PC-3 (cell line): ENCODE measurements around the gene PTPN14. TPM values are rescaled to one million over a fixed set of nuclear protein-coding genes. Genes with fewer than 3 reads are reported as not detected.
"Not testable (repeated sequence)": the region's sequence is repeated elsewhere in the genome, so short reads cannot be mapped to it uniquely, and the experiment has no call there.

Experiments
- ATAC-seq: fragments of 200-7000 bp; cut with Tn5 transposase; 2 replicates; pipeline ENCODE4 v1.9.1; 2020; ENCODE audit warnings: mild to moderate bottlenecking, moderate library complexity
- BruUV-seq: library from RNA; stranded (reverse); fragments of 400-500 nt; replicated peaks from 2 replicates; lab custom pipeline; 2021; lab: Mats Ljungman, UMichigan
- CTCF ChIA-PET: fragments of 300-600 bp; sonication (Branson Sonifier 250); formaldehyde crosslinking; loops from one replicate; lab custom pipeline; 2022; ENCODE audit warnings: antibody characterized with exemption; lab: Charles Lee
- POLR2A ChIA-PET: fragments of 300-600 bp; sonication (Branson Sonifier 250); formaldehyde crosslinking; loops from one replicate; lab custom pipeline; 2022; ENCODE audit warnings: antibody characterized with exemption; ENCODE audit not compliant: unreplicated experiment; lab: Charles Lee
- DNase-seq: peaks from one replicate; pipeline ENCODE4 v3.0.0-alpha.2; 2015
- H2AFZ ChIP-seq: fragments of 300-600 bp; sonication (generic); 2 replicates; pipeline ENCODE4 v1.6.0; 2016; ENCODE audit warnings: antibody characterized with exemption, low read length
- H3F3A ChIP-seq: fragments of 300-600 bp; sonication (generic); one replicate; pipeline ENCODE4 v1.6.0; 2017; ENCODE audit warnings: antibody characterized with exemption, low read length, control low read depth, mild to moderate bottlenecking; ENCODE audit not compliant: unreplicated experiment
- H3K27ac ChIP-seq: fragments of 300-600 bp; sonication (generic); 2 replicates; pipeline ENCODE4 v1.5.1; 2016; ENCODE audit warnings: mild to moderate bottlenecking, low read length
- H3K27me3 ChIP-seq: fragments of 300-600 bp; sonication (generic); 2 replicates; pipeline ENCODE4 v1.6.1; 2016; ENCODE audit warnings: low read length, mixed read lengths
- H3K36me3 ChIP-seq: fragments of 300-600 bp; sonication (generic); 2 replicates; pipeline ENCODE4 v1.6.1; 2016; ENCODE audit warnings: low read depth, mixed run types, low read length, mixed read lengths
- H3K4me1 ChIP-seq: fragments of 300-600 bp; sonication (generic); 2 replicates; pipeline ENCODE4 v1.5.1; 2016; ENCODE audit warnings: low read length; ENCODE audit not compliant: insufficient read depth
- H3K4me2 ChIP-seq: fragments of 300-600 bp; sonication (generic); 2 replicates; pipeline ENCODE4 v1.6.0; 2016; ENCODE audit warnings: low read length
- H3K4me3 ChIP-seq: fragments of 300-600 bp; sonication (generic); 2 replicates; pipeline ENCODE4 v1.5.1; 2016; ENCODE audit warnings: mild to moderate bottlenecking, low read length, mixed read lengths
- H3K79me2 ChIP-seq: fragments of 300-600 bp; sonication (generic); 2 replicates; pipeline ENCODE4 v1.6.1; 2017; ENCODE audit warnings: low read length, mixed read lengths
- H3K9ac ChIP-seq: fragments of 300-600 bp; sonication (generic); 2 replicates; pipeline ENCODE4 v1.6.0; 2016; ENCODE audit warnings: mild to moderate bottlenecking, low read length
- H3K9me2 ChIP-seq: fragments of 300-600 bp; sonication (generic); replicated peaks from 2 replicates; pipeline ENCODE4 v1.6.1; 2016; ENCODE audit warnings: mixed run types, low read length, mixed read lengths
- H3K9me3 ChIP-seq: fragments of 300-600 bp; sonication (generic); 2 replicates; pipeline ENCODE4 v1.6.1; 2016; ENCODE audit warnings: low read length, mixed read lengths
- H4K20me1 ChIP-seq: fragments of 300-600 bp; sonication (generic); 2 replicates; pipeline ENCODE4 v1.6.1; 2016; ENCODE audit warnings: low read length, mixed read lengths
- EZH2 ChIP-seq: fragments of 300-600 bp; sonication (generic); IDR thresholded peaks from one replicate; pipeline ENCODE4 v1.6.1; 2017; ENCODE audit warnings: antibody characterized with exemption, mild to moderate bottlenecking, low read length; ENCODE audit not compliant: unreplicated experiment
- EZH2phosphoT487 ChIP-seq: fragments of 300-600 bp; sonication (generic); IDR thresholded peaks from 2 replicates; pipeline ENCODE4 v1.6.1; 2018; ENCODE audit warnings: mild to moderate bottlenecking, antibody characterized with exemption, low read length, borderline replicate concordance
- intact Hi-C: fragments of 100-400 bp; cut with micrococcal nuclease; formaldehyde crosslinking; loops from 2 replicates; pipeline ENCODE4 v1.9.0; 2023
- total RNA-seq: library from RNA; depleted of rRNA; stranded (reverse); fragments of >200 nt; gene quantifications from 2 replicates; pipeline ENCODE4 v1.2.3, GENCODE V29; 2014
- TF ChIP-seq, protein P1 (sequence below): fragments of 300-600 bp; sonication (generic); conservative IDR thresholded peaks from 2 replicates; pipeline ENCODE4 v1.5.1; 2017; ENCODE audit warnings: antibody characterized with exemption, low read depth, mild to moderate bottlenecking, low read length

The PTPN14 gene
- total RNA-seq, 1 experiment from 2014 or later = 12.6 TPM

DNA sequence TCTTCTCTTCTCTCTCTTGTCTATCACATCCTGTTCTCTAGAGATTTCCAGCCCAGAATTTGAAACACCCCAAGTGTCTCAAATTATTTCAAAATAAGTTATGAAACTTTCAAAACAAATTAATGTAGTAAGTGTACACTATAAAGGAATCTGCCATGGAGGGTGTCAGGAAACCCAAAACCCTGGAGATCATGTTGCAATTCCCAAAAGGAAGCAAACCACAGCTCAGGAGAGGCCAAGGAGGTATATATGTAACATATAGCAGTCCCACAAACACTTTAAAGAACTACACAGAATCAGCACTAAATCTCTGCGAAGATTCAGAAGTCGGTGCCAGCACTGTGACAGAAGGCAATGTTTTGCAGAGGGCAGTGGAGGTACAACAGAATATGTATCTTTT, 26.6 kb downstream of the PTPN14 start:
- Histone ChIP-seq H3K4me1 (peaks cover 36% of the 10 kb centered on the region), H3K36me3 (no peaks in the 10 kb centered on the region), H3K9me3 (no peaks in the 10 kb centered on the region), H3K4me2 (peak overlapping the region; percentile 78), H2AFZ (no peak overlapping the region), H3K27me3 (no peaks in the 10 kb centered on the region), H4K20me1 (peaks cover 30% of the 10 kb centered on the region), H3K9me2 (no peaks in the 10 kb centered on the region), H3K4me3 (peak overlapping the region; percentile 50; the same call in 1 of the 2 replicates), H3K27ac (peak overlapping the region; percentile 23), H3K79me2 (peaks cover 93% of the 10 kb centered on the region), H3F3A (no peaks in the 10 kb centered on the region), H3K9ac (no peak overlapping the region)
- ChIA-PET POLR2A (interaction anchor here (1.1 kb wide), 1 partner anchor 23 kb away, joined by 6 read pairs; no protein-coding TSS in a partner anchor), CTCF (no interaction called here)
- ATAC-seq = peak; percentile 16
- TF ChIP-seq, protein P1, sequence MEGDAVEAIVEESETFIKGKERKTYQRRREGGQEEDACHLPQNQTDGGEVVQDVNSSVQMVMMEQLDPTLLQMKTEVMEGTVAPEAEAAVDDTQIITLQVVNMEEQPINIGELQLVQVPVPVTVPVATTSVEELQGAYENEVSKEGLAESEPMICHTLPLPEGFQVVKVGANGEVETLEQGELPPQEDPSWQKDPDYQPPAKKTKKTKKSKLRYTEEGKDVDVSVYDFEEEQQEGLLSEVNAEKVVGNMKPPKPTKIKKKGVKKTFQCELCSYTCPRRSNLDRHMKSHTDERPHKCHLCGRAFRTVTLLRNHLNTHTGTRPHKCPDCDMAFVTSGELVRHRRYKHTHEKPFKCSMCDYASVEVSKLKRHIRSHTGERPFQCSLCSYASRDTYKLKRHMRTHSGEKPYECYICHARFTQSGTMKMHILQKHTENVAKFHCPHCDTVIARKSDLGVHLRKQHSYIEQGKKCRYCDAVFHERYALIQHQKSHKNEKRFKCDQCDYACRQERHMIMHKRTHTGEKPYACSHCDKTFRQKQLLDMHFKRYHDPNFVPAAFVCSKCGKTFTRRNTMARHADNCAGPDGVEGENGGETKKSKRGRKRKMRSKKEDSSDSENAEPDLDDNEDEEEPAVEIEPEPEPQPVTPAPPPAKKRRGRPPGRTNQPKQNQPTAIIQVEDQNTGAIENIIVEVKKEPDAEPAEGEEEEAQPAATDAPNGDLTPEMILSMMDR = no peak
- TF ChIP-seq EZH2 (no peak), EZH2phosphoT487 (no peak)
- intact Hi-C loops = no loop called here
- DNase-seq = peak; percentile 32
- BruUV-seq = no TSS peak

DNA sequence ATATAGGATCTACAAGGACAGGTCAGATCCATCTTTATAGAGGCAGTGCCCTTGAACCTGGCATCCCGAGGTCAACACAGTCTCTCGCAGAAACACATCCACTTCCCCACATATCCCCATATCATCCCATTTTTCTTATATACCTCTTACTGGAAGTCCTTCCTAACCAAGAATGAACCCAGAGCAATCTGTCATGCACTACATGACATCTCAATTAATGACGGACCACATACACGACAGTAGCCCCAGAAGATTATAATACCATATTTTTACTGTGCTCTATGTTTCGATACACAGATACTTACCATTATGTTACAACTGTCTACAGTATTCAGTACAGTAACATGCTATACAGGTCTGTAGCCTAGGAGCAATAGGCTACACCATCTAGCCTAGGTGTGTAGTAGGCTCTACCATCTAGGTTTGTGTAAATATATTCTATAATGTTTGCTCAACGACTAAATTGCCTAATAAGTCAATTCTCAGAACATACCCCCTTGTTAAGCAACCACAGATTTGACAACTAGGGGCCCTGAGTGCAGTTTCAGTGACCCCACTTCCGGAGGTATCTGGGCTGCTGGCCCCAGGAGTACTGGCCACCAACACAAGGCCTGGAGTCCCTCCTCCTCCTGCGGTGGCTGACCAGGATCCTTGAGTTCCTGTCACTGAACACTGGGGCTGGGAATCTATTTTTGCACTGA, 28.1 kb downstream of the PTPN14 start:
- Histone ChIP-seq H3K9ac (no peak overlapping the region), H3K4me1 (peaks cover 41% of the 10 kb centered on the region), H3K36me3 (no peaks in the 10 kb centered on the region), H3F3A (no peaks in the 10 kb centered on the region), H3K27ac (no peak overlapping the region), H3K27me3 (no peaks in the 10 kb centered on the region), H3K4me3 (no peak overlapping the region), H4K20me1 (peaks cover 40% of the 10 kb centered on the region), H3K79me2 (peaks cover 96% of the 10 kb centered on the region), H2AFZ (no peak overlapping the region), H3K9me2 (no peaks in the 10 kb centered on the region), H3K4me2 (no peak overlapping the region), H3K9me3 (no peaks in the 10 kb centered on the region)
- ChIA-PET CTCF (no interaction called here), POLR2A (no interaction called here)
- TF ChIP-seq EZH2phosphoT487 (no peak), EZH2 (no peak)
- TF ChIP-seq, protein P1 = no peak
- no peak for ATAC-seq
- intact Hi-C loops = no loop called here
- BruUV-seq = no TSS peak
- peak; percentile 19 for DNase-seq

DNA sequence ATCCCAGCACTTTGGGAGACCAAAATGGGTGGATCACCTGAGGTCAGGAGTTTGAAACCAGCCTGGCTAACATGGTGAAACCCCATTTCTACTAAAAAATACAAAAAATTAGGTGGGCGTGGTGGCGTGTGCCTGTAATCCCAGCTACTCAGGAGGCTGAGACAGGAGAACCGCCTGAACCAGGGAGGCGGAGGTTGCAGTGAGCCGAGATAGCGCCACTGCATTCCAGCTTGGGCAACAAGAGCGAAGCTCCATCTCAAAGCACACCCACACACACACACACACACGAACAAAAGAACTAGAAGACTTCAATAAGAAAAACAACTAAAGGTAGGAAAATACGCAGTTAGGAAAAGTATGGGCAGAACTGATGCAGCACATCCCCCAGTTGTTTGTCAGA, 29.9 kb downstream of the PTPN14 start:
- peaks cover 54% of the 10 kb centered on the region for H3K4me1 ChIP-seq
- peaks cover 94% of the 10 kb centered on the region for H3K79me2 ChIP-seq
- H3K36me3 ChIP-seq, DNase-seq, CTCF ChIA-PET, H3K4me3 ChIP-seq, H3K27me3 ChIP-seq, H2AFZ ChIP-seq, H3K9me2 ChIP-seq, H3K27ac ChIP-seq, H3K9me3 ChIP-seq, POLR2A ChIA-PET, intact Hi-C loops, ATAC-seq, H3K4me2 ChIP-seq, H3K9ac ChIP-seq, H3F3A ChIP-seq, BruUV-seq: not testable (repeated sequence)
- H4K20me1 ChIP-seq = peaks cover 47% of the 10 kb centered on the region
